ENCODE measurements around the gene HGS.
"Not testable (repeated sequence)": the region's sequence is repeated elsewhere in the genome, so short reads cannot be mapped to it uniquely, and the experiment has no call there.

The HGS gene

GRCh38 chr17:81656118-81656743, 27.6 kb upstream of the HGS start, which contains the start of gene PDE6G:
TSS of gene PDE6G (minus strand) at chr17:81656542. CDS start at chr17:81653305, 3,237 bp downstream.
- no peak for FAIRE-seq

- FAIRE-seq = no peak
Observed at GRCh38 chr17:81656835-81657234, 27.0 kb upstream of the HGS start.

GRCh38 chr17:81659038-81659437, 24.8 kb upstream of the HGS start:
- no peak for FAIRE-seq

- FAIRE-seq = no peak
Observed at GRCh38 chr17:81660441-81660840, 23.4 kb upstream of the HGS start.

- no peak for FAIRE-seq
Observed at GRCh38 chr17:81662002-81662401, 21.8 kb upstream of the HGS start.

- no peak for FAIRE-seq
Observed at GRCh38 chr17:81664051-81664470, 19.8 kb upstream of the HGS start.

- FAIRE-seq = no peak
Observed at GRCh38 chr17:81665205-81666091, 18.4 kb upstream of the HGS start.

- FAIRE-seq = no peak
Observed at GRCh38 chr17:81666092-81666341, 17.8 kb upstream of the HGS start.

- FAIRE-seq = no peak
Observed at GRCh38 chr17:81666342-81667191, 17.2 kb upstream of the HGS start, which contains the start of the genes CCDC137 and OXLD1. TSS of gene CCDC137 (plus strand) at chr17:81666737. CDS start at chr17:81666767, 30 bp downstream. TSS of gene OXLD1 (minus strand) at chr17:81666605. CDS start at chr17:81666577, 28 bp downstream.

GRCh38 chr17:81667754-81668153, 16.1 kb upstream of the HGS start:
- FAIRE-seq = no peak

- FAIRE-seq = no peak
Observed at GRCh38 chr17:81672504-81672903, 11.3 kb upstream of the HGS start.

GRCh38 chr17:81672954-81673353, 10.9 kb upstream of the HGS start:
- no peak for FAIRE-seq

GRCh38 chr17:81673561-81674258, 10.1 kb upstream of the HGS start:
- no peak for FAIRE-seq

- FAIRE-seq = not testable (repeated sequence)
Observed at GRCh38 chr17:81675515-81676221, 8.1 kb upstream of the HGS start.

- FAIRE-seq = no peak
Observed at GRCh38 chr17:81676906-81677305, 6.9 kb upstream of the HGS start.

GRCh38 chr17:81680150-81680549, 3.7 kb upstream of the HGS start:
- no peak for FAIRE-seq

GRCh38 chr17:81681672-81682071, 2.1 kb upstream of the HGS start:
- FAIRE-seq = no peak

- FAIRE-seq = no peak
Observed at GRCh38 chr17:81682565-81683207, 1.1 kb upstream of the HGS start.

- no peak for FAIRE-seq
Observed at GRCh38 chr17:81683208-81683583, 615 bp upstream of the HGS start.

GRCh38 chr17:81684442-81684911, 666 bp downstream of the HGS start:
- no peak for FAIRE-seq

GRCh38 chr17:81685108-81685507, 1.3 kb downstream of the HGS start:
- FAIRE-seq = no peak
